Dedifferentiated amniotic fluid mesenchymal stem cell (primary cell): Measurements from ENCODE around the gene RBP7.
"Not testable (repeated sequence)": the region's sequence is repeated elsewhere in the genome, so short reads cannot be mapped to it uniquely, and the experiment has no call there.

Experiments used
- DNase-seq: peaks from one replicate; pipeline ENCODE4 v3.0.0-alpha.2; 2016; ENCODE audit errors: extremely low spot score

Gene RBP7

DNA sequence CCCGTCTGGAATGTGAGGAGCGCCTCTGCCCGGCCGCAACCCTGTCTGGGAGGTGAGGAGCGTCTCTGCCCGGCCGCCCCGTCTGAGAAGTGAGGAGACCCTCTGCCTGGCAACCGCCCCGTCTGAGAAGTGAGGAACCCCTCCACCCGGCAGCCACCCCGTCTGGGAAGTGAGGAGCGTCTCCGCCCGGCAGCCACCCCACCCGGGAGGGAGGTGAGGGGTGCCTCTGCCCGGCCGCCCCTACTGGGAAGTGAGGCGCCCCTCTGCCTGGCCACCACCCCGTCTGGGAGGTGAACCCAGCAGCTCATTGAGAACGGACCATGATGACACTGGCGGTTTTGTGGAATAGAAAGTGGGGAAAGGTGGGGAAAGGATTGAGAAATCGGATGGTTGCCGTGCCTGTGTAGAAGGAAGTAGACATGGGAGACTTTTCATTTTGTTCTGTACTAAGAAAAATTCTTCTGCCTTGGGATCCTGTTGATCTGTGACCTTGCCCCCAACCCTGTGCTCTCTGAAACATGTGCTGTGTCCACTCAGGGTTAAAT, 32.0 kb downstream of the RBP7 start:
- not testable (repeated sequence) for DNase-seq

DNA sequence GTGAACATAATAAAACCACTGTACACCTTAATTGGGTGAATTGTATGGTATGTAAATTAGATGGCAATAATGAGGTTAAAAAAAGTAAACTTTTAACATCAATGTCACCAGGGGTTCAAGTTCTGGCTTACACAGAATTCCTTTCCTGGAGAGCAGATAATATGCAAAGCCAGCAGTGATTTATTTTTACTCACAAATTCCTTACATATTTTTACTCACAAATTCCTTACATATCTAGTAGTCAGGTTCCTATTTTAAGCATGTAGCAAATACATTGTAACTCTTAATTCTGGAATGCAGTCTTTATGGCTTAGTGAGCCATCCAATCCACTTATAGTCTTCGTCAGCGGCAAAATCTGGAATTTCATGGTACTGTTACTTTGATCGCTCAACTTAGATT, 34.4 kb downstream of the RBP7 start:
- peak; percentile 81 for DNase-seq

DNA sequence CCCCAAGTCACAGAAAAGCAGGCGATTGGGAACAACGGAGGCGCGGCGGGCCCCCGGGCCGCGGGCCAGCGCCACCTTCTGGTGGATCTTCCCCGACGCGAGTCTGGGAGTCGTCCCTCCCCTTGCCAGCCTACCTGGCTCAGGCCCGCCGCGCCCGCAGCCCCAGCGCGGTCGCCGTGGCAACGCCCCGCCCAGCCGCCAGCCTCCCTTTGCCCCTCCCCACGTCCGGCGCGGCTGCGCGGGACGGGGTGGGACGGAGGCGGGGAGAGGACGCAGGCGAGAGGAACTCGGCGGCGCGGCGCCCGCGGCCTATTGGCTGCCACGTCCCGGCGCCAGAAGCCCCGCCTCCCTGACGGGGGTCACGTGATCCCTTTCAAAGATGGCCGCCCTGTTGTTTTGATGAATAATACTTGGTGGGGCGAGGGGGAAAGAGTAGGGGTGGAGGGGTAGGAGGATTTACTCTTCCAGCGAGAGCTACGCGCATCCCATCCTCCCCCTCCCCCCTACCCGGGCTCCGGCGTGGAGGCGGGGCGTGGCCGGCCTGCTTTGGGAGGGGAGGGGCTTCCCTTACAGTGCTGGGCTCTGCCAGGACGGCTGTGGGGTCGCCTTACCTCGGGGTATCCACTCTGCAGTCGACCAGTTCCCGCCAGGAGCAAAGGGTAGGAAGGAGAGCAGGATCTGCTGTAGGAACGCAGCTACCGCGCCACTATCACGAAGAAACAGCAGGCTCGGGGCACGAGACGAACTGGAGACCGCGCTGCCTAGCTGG, 35.7 kb downstream of the RBP7 start, which contains the start of gene UBE4B:
UBE4B (plus strand) TSS at position 369 of the 769 bp plus-strand sequence. CDS start 713 bp downstream, outside the sequence.
- DNase-seq, result peak; percentile 96

DNA sequence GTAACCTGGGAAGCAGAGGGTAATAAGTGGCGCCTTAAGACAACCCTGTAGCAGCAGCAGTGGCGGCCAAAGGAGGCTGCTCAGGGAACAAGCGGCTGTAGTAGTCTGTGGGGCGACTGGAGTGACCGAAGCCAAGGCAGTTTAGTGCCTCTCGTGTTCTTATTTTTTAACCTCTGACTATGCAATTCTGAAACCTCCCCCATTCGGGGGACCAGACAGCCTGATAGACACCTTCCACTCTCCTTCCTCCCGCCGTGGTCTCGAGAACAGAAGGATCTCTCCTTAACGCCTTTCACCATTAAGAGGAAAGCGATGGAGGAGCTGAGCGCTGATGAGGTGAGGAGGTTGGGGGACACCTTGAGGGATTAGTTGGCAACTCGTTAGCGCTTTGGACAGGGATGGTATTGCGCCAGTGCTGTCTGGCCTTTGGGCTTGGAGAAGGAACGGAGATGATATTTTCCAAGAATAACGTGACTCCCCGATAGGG, 36.4 kb downstream of the RBP7 start:
- DNase-seq, result peak; percentile 20

- DNase-seq, result no peak
Measured at GRCh38 chr1:10042746-10043145, 45.7 kb downstream of the RBP7 start.

DNA sequence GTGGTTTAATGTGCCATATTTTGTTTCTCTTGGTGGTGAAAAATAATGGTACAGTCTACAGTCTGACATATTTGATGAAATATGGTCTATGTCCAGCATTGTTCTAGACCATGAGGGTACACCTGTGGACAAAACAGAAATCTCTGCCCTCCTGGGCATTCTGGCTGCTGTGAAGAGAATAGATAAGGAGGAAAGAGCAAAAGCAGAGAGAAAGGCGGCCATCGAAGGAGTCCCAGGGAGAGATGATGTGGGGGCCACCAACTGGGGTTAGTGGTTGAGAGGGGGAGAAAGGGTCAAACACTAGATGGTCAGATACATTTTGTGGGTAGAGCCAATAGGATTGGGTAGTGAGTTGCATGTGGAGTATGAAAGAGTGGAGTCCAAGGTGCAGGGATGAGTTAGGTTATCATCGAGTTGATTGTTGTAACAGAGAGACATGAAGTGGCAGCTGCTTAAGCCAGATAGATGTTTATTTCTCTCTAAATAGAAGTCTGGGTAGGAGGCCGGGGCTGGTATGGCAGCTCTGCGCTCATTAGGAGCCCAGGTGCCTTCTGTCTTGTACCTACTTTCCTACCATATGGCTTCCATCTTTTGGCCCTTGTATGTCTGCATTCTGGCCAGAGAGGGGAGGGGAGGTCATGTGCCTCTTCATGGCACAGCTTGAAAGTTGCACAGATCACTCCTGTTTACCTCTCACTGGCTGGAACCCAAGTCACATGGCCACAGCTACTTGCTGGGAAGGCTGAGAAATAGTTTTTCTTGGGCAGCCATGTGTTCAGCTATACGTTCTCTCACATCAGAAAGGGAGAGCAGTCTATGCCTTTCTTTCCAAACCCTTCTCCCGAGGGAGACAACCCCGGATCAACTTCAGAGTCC, 48.7 kb downstream of the RBP7 start:
- no peak for DNase-seq

GRCh38 chr1:10046356-10047085, 49.5 kb downstream of the RBP7 start:
- no peak for DNase-seq

GRCh38 chr1:10048601-10049000, 51.6 kb downstream of the RBP7 start:
- DNase-seq, result no peak

- no peak for DNase-seq
Measured at GRCh38 chr1:10050611-10051010, 53.6 kb downstream of the RBP7 start.

DNA sequence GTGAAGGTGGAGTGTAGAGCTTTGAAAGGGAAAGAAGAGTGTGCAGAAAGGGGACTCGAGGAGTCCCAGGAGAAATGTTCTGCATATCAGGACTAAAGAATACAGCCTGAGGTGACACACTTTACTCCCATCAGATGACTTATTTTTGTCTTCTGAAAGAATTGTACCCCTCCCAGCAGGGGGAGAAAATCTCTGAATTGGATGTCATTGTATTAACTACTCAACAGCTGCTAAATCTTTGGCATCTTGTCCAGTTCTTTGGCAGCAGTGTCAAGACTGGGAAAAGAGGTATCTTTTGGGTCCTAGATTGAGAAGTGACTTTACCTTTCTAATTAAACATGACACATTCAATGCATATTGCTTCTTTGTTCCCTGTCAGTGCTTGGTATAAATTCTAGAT, 54.6 kb downstream of the RBP7 start:
- no peak for DNase-seq

DNA sequence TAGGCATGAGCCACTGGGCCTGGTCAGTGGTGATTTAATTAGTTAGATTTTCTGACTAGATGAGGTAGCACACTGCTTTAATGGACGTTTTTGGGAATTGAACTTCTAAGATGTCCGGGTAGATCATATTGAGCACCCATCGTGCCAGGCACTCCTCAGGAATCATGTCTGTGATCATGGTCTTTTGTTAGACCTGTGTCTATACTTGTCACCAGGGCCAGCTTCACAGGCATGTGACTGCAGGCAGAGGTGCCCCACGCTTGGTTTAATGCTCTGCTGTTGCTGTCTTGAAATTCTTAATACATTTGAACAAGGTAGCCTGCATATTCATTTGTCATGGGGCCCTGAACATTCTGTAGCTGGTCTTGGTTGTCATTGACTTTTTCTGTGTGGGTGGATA, 55.3 kb downstream of the RBP7 start:
- DNase-seq, result no peak

GRCh38 chr1:10054465-10054864, 57.4 kb downstream of the RBP7 start:
- no peak for DNase-seq

DNA sequence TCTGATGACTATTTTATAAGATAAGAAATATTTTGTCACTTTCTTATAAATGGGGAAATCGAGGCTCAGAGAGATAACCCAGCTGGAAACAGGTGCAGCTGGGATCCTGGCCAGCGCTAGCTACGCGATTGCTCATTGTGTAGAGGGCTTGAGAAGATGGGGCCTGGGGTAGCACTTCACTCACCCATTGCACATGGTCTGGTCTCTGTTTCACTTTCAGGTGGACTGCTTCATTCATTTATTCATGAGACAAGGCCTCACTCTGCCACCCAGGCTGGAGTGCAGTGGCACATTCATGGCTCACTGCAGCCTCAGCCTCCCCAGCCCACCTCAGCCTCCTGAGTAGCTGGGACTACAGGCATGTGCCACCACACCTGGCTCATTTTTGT, 59.6 kb downstream of the RBP7 start:
- no peak for DNase-seq

DNA sequence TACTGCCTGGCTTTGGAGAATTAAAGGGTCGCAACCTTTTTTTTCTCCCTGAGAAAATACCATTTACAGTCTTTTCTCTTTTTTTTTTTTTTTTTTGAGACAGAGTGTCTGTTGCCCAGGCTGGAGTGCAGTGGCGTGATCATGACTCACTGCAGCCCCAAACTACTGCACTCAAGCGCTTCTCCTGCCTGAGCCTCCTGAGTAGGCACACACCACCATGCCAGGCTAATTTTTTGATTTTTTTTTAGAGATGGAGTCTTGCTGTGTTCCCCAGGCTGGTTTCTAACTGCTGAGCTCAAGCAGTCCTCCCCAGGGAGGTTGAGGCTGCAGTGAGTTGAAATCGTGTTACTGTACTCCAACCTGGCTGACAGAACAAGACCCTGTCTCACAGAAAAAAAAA, 60.3 kb downstream of the RBP7 start:
- no peak for DNase-seq

- DNase-seq, result no peak
Measured at GRCh38 chr1:10057796-10058195, 60.8 kb downstream of the RBP7 start.

GRCh38 chr1:10059342-10059718, 62.3 kb downstream of the RBP7 start:
- no peak for DNase-seq

GRCh38 chr1:10060311-10061100, 63.5 kb downstream of the RBP7 start:
- DNase-seq, result no peak

GRCh38 chr1:10061276-10061675, 64.2 kb downstream of the RBP7 start:
- no peak for DNase-seq

- DNase-seq, result no peak
Measured at GRCh38 chr1:10063878-10064277, 66.8 kb downstream of the RBP7 start.

GRCh38 chr1:10064416-10065343, 67.7 kb downstream of the RBP7 start:
- DNase-seq, result no peak
